GM19463 (cell line): ENCODE data around the gene PADI1.

Experiments
- ATAC-seq: cut with Tn5 transposase; IDR thresholded peaks from one replicate; pipeline ENCODE4 v1.9.1; 2021; ENCODE audit warnings: mild to moderate bottlenecking, moderate library complexity; ENCODE audit not compliant: unreplicated experiment

PADI1 gene

GRCh38 chr1:17214876-17215544 lies 10.1 kb downstream of the PADI1 start:
- ATAC-seq, result no peak

- no peak for ATAC-seq
Observed at GRCh38 chr1:17215545-17215890, 10.6 kb downstream of the PADI1 start.

GRCh38 chr1:17216078-17216477 lies 11.2 kb downstream of the PADI1 start:
- no peak for ATAC-seq

GRCh38 chr1:17217607-17218006 lies 12.7 kb downstream of the PADI1 start:
- ATAC-seq, result no peak

- no peak for ATAC-seq
Observed at GRCh38 chr1:17218939-17219338, 14.0 kb downstream of the PADI1 start.

- no peak for ATAC-seq
Observed at GRCh38 chr1:17220287-17220686, 15.4 kb downstream of the PADI1 start.

- ATAC-seq, result no peak
Observed at GRCh38 chr1:17222557-17222956, 17.6 kb downstream of the PADI1 start.

GRCh38 chr1:17224434-17224833 lies 19.5 kb downstream of the PADI1 start:
- ATAC-seq, result no peak

- ATAC-seq, result no peak
Observed at GRCh38 chr1:17225140-17225539, 20.2 kb downstream of the PADI1 start.

- no peak for ATAC-seq
Observed at GRCh38 chr1:17227358-17227915, 22.5 kb downstream of the PADI1 start.

- ATAC-seq, result no peak
Observed at GRCh38 chr1:17228619-17229018, 23.7 kb downstream of the PADI1 start.

- ATAC-seq, result no peak
Observed at GRCh38 chr1:17229379-17229778, 24.5 kb downstream of the PADI1 start.

GRCh38 chr1:17230106-17230505 lies 25.2 kb downstream of the PADI1 start:
- ATAC-seq, result no peak

- no peak for ATAC-seq
Observed at GRCh38 chr1:17230671-17231310, 25.9 kb downstream of the PADI1 start.

GRCh38 chr1:17232759-17233661 lies 28.1 kb downstream of the PADI1 start:
- ATAC-seq, result no peak

- no peak for ATAC-seq
Observed at GRCh38 chr1:17233675-17234320, 28.9 kb downstream of the PADI1 start.

- no peak for ATAC-seq
Observed at GRCh38 chr1:17234405-17234804, 29.5 kb downstream of the PADI1 start.

- no peak for ATAC-seq
Observed at GRCh38 chr1:17235135-17235885, 30.4 kb downstream of the PADI1 start.

GRCh38 chr1:17236779-17237560 lies 32.0 kb downstream of the PADI1 start:
- ATAC-seq, result no peak

GRCh38 chr1:17237561-17237903 lies 32.6 kb downstream of the PADI1 start:
- ATAC-seq, result no peak
